ENCODE data around the gene CD6.
A peak's percentile ranks its signal among the peaks of the same experiment; 100 is the strongest.

CD6 gene

GRCh38 chr11:60974726-60975125 lies 3.2 kb downstream of the CD6 start:
- peak in 39 of 42 donors; percentile 23 to 81 (median 58) for DNase-seq

GRCh38 chr11:60977224-60977623 lies 5.7 kb downstream of the CD6 start:
- intact Hi-C loops (cut with DNase I): no loop called here
- no peak for DNase-seq

More at GRCh38 chr11:60974726-60975125, 3.2 kb downstream of the CD6 start:
- intact Hi-C loops (cut with DNase I): no loop called here

DNA sequence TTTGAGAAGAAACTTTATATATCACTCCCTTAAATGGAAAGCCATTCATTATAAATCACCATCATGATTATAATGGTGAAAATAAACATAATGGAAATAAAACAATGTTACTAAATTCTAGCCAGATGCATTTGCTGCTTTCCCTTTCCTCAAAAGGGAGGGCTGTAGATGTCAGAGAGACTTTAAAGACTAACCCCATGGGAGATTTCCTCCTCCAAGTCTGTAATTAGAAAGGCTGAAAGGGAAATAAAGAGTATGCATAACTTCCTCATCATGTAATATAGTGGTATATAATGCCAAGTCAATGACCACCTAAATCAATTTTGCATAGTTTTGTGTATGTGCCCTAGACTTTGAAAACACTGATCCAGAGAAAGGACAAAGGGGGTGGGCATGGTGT lies 6.4 kb downstream of the CD6 start:
- DNase-seq: no peak
- intact Hi-C loops (cut with DNase I): no loop called here

GRCh38 chr11:60978546-60979380 lies 7.3 kb downstream of the CD6 start:
- intact Hi-C loops (cut with DNase I): no loop called here
- no peak for DNase-seq

DNA sequence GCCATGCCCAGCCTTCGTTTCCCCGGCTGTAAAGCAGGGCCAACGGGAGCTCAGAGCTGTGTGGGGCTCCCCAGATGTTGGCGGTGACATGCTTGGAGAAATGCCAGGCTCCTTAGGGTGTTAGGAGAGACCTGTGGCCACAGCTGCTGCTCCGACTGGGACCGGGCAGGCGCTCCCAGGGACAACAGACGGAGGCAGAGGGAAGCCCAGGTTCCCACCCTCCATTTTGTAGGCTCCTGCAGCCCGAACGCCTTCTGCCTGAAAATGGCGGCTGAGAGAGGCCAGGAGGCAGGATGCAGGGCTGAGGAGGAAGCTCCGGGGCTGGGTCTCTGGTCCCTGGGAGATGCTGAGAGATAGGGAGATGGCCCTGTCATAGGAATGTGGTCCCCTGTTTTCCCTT lies 10.0 kb downstream of the CD6 start:
- no peak for DNase-seq
- intact Hi-C loops (cut with DNase I): no loop called here

DNA sequence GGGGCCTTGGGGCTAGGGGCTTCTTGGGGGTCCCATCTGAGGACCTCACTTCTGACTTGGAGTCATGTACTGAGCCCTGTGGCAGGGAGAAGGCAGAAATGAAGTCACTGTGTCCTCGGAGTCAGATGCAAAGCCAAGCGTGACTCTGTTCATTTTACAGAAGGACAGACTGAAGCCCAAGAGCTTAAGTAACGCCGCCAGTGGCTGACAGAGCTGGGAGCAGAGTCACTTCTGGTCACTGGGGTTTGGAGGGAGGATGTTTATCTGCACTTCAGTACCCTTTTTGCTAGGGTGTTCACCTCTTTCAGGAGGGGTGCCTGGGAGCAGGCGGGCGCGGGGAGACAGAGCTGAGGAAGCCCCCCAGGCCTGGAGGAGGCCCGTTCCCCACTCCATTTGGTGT lies 10.7 kb downstream of the CD6 start:
- DNase-seq: no peak
- intact Hi-C loops (cut with DNase I): no loop called here

DNA sequence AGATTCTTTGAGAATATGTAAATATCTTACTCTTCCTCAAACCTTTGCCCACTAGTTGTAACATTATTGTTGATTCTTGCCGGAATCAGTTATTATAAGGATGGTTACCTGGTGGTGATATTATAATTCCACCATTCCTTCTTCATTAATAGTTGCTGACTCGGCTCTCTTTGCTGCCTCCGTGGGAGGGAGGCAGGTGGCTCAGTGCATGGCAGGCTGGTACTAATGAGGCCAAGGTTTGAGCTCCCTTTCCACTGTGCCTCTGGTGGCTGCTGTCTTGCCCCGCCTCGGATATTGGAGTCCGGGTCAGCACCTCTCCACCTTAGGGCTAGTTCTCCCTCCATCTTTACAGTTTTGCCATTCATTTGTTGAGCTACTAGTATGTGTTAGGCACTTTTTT lies 12.7 kb downstream of the CD6 start:
- intact Hi-C loops (cut with DNase I): no loop called here

GRCh38 chr11:60984636-60985035 lies 13.2 kb downstream of the CD6 start:
- intact Hi-C loops (cut with DNase I): no loop called here
- no peak for DNase-seq

More for the DNA sequence above, 12.7 kb downstream of the CD6 start:
- no peak for DNase-seq

- intact Hi-C loops (cut with DNase I): no loop called here
- no peak for DNase-seq
These were observed 14.0 kb downstream of the CD6 start for GRCh38 chr11:60985501-60985900.

DNA sequence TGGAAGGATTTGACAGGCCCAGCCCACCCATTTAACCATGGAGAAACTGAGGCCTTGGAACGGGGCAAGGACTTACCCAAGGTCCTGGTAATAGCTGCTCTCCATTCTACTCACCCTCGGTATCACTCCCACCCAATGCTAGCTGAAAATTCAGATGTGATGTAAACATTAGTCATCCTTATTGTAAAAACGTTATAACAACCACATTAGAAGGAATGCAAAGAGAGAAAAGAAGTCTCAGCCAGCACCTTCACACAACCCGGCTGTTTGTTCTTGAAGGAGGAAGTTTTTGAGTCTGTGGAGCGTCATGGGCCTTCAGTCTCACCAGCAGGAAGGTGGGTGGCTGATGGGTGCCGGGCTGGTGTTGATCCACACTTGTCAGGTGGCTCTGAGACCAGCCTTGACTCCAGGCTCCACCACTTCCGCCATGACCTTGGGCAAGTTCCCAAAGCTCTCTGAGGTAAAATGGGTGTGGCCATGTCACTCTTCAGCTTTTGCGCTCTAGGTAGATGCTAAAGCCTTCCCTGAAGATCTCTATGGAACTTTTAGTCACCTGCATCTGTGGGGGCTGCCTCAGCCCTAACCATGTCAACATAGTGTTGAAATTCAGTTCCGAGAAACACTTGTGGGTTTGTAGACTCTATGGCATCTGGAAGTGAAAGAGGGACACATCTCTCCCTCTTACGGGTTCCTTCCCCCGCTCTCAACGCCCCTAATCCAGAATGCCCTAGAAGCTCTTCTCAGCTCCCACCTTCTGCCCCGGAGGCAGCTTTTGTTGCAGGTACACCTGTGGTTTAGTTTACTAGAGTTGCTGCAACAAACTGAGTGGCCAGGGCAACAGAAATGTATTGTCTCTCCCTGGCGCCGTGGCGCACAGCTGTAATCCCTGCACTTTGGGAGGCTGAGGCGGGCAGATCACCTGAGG lies 14.8 kb downstream of the CD6 start:
- DNase-seq: no peak
- intact Hi-C loops (cut with DNase I): no loop called here

- intact Hi-C loops (cut with DNase I): no loop called here
- DNase-seq: no peak
These were observed 16.2 kb downstream of the CD6 start for GRCh38 chr11:60987577-60988277.

GRCh38 chr11:60988658-60989057 lies 17.2 kb downstream of the CD6 start:
- no peak for DNase-seq
- intact Hi-C loops (cut with DNase I): no loop called here

- intact Hi-C loops (cut with DNase I): no loop called here
- DNase-seq: no peak
These were observed 17.7 kb downstream of the CD6 start for GRCh38 chr11:60989093-60989650.

GRCh38 chr11:60991457-60991856 lies 20.0 kb downstream of the CD6 start:
- no peak for DNase-seq
- intact Hi-C loops (cut with DNase I): no loop called here

- intact Hi-C loops (cut with DNase I): no loop called here
- DNase-seq: peak in 32 of 42 donors; percentile 11 to 82 (median 49)
These were observed 21.4 kb downstream of the CD6 start for GRCh38 chr11:60992842-60993409.

DNA sequence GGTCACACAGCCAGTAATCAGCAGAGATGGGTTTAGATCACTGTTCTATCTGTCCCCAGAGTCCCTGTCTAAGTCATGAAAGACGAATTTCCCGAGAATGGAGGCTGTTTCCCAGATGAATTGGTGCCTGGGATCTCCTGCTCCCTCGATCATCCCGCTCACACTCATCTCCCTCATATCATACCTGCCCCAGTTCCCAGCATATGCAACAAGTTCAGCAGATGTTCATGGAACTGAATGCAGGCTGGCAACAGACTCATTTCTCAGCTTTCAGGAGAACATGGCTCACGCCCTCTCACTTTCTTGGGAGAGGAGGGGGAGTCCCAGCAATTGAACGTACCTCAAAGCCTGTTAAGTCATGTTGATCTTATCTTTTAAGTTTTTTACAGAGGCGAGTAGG lies 22.1 kb downstream of the CD6 start:
- DNase-seq: peak in 7 of 42 donors; percentile 20 to 60 (median 34)
- intact Hi-C loops (cut with DNase I): no loop called here

- intact Hi-C loops (cut with DNase I): no loop called here
- DNase-seq: no peak
These were observed 23.1 kb downstream of the CD6 start for GRCh38 chr11:60994541-60995080.

GRCh38 chr11:60995798-60996197 lies 24.3 kb downstream of the CD6 start:
- intact Hi-C loops (cut with DNase I): no loop called here
- DNase-seq: no peak
